Astrocyte (in vitro differentiated cells and primary cell): ENCODE data around the gene MAT2A. TPM values are rescaled to one million over a fixed set of nuclear protein-coding genes. Genes with fewer than 3 reads are reported as not detected.

ENCODE experiments used
- DNase-seq: peaks from one replicate; pipeline ENCODE4 v3.0.0-alpha.2; 2010; ENCODE audit warnings: low read depth
- FAIRE-seq: peaks from 2 replicates; lab custom pipeline; 2011; peaks lifted over from hg19 to GRCh38; lab: Jason Lieb, UNC
- H2AFZ ChIP-seq: 2 replicates; pipeline ENCODE4 v1.6.0; 2012; ENCODE audit warnings: low read depth, low read length, inconsistent platforms
- H3K27ac ChIP-seq: 2 replicates; pipeline ENCODE4 v1.5.1; 2011; ENCODE audit warnings: low read depth, low read length, inconsistent platforms
- H3K27me3 ChIP-seq: 2 replicates; pipeline ENCODE4 v1.6.0; 2011; ENCODE audit warnings: low read length, inconsistent platforms; ENCODE audit not compliant: insufficient read depth
- H3K36me3 ChIP-seq: 2 replicates; pipeline ENCODE4 v1.5.1; 2011; ENCODE audit warnings: low read length, inconsistent platforms; ENCODE audit not compliant: insufficient read depth
- H3K4me1 ChIP-seq: 2 replicates; pipeline ENCODE4 v1.5.1; 2011; ENCODE audit warnings: low read length, inconsistent platforms; ENCODE audit not compliant: insufficient read depth
- H3K4me2 ChIP-seq: 2 replicates; pipeline ENCODE4 v1.6.0; 2012; ENCODE audit warnings: low read length, inconsistent platforms
- H3K4me3 ChIP-seq: 2 replicates; pipeline ENCODE4 v1.5.1; 2011; ENCODE audit warnings: low read depth, mild to moderate bottlenecking, low read length, inconsistent platforms; ENCODE audit not compliant: insufficient read depth
- H3K79me2 ChIP-seq: 2 replicates; pipeline ENCODE4 v1.6.0; 2012; ENCODE audit warnings: mild to moderate bottlenecking, low read length, inconsistent platforms; ENCODE audit not compliant: insufficient read depth
- H3K9ac ChIP-seq: 2 replicates; pipeline ENCODE4 v1.6.0; 2012; ENCODE audit warnings: mild to moderate bottlenecking, low read length, inconsistent platforms
- H3K9me3 ChIP-seq: 2 replicates; pipeline ENCODE4 v1.5.1; 2012; ENCODE audit warnings: low read depth, mild to moderate bottlenecking, low read length, inconsistent platforms; ENCODE audit not compliant: insufficient read depth
- H4K20me1 ChIP-seq: 2 replicates; pipeline ENCODE4 v1.6.0; 2012; ENCODE audit warnings: low read length, inconsistent platforms; ENCODE audit not compliant: insufficient read depth
- H3K27ac Mint-ChIP-seq: one replicate; pipeline ENCODE4 v1.8.0; 2021; ENCODE audit warnings: mild to moderate bottlenecking, mixed read lengths; ENCODE audit not compliant: unreplicated experiment
- H3K27me3 Mint-ChIP-seq: one replicate; pipeline ENCODE4 v1.8.0; 2021; ENCODE audit warnings: low read depth, mixed read lengths; ENCODE audit not compliant: unreplicated experiment
- H3K36me3 Mint-ChIP-seq: one replicate; pipeline ENCODE4 v1.8.0; 2021; ENCODE audit warnings: low read depth, mixed read lengths; ENCODE audit not compliant: unreplicated experiment
- H3K4me1 Mint-ChIP-seq: one replicate; pipeline ENCODE4 v1.8.0; 2021; ENCODE audit warnings: low read depth, mixed read lengths; ENCODE audit not compliant: unreplicated experiment
- H3K4me3 Mint-ChIP-seq: one replicate; pipeline ENCODE4 v1.8.0; 2021; ENCODE audit warnings: mild to moderate bottlenecking, moderate library complexity, mixed read lengths; ENCODE audit not compliant: unreplicated experiment
- H3K9me3 Mint-ChIP-seq: one replicate; pipeline ENCODE4 v1.8.0; 2021; ENCODE audit warnings: mild to moderate bottlenecking, mixed read lengths; ENCODE audit not compliant: unreplicated experiment
- EZH2 ChIP-seq: IDR thresholded peaks from 2 replicates; pipeline ENCODE4 v1.6.1; 2012; ENCODE audit warnings: mild to moderate bottlenecking, low read length, inconsistent platforms; ENCODE audit not compliant: insufficient read depth
- total RNA-seq: library from RNA; stranded (reverse); gene quantifications from 2 replicates; pipeline ENCODE4 v1.2.1, GENCODE V29; 2021
- TF ChIP-seq, protein P1 (sequence below): IDR thresholded peaks from 2 replicates; pipeline ENCODE4 v1.5.1; 2011; ENCODE audit warnings: low read depth, mild to moderate bottlenecking, inconsistent platforms, low read length, moderate library complexity; ENCODE audit not compliant: insufficient read depth

Gene MAT2A
- total RNA-seq, 1 donor from 2014 or later, result 180 TPM

- Mint-ChIP-seq H3K27ac (no peak overlapping the region), H3K9me3 (peaks cover 2% of the 10 kb centered on the region), H3K27me3 (peaks cover 5% of the 10 kb centered on the region), H3K36me3 (no peaks in the 10 kb centered on the region), H3K4me3 (no peak overlapping the region), H3K4me1 (peaks cover 15% of the 10 kb centered on the region)
- no peaks in the 10 kb centered on the region for H3K27me3 ChIP-seq
- H3K4me1 ChIP-seq, result peaks cover 27% of the 10 kb centered on the region
- no peak for TF ChIP-seq EZH2
- TF ChIP-seq, protein P1, sequence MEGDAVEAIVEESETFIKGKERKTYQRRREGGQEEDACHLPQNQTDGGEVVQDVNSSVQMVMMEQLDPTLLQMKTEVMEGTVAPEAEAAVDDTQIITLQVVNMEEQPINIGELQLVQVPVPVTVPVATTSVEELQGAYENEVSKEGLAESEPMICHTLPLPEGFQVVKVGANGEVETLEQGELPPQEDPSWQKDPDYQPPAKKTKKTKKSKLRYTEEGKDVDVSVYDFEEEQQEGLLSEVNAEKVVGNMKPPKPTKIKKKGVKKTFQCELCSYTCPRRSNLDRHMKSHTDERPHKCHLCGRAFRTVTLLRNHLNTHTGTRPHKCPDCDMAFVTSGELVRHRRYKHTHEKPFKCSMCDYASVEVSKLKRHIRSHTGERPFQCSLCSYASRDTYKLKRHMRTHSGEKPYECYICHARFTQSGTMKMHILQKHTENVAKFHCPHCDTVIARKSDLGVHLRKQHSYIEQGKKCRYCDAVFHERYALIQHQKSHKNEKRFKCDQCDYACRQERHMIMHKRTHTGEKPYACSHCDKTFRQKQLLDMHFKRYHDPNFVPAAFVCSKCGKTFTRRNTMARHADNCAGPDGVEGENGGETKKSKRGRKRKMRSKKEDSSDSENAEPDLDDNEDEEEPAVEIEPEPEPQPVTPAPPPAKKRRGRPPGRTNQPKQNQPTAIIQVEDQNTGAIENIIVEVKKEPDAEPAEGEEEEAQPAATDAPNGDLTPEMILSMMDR, result no peak
- no peak overlapping the region for H2AFZ ChIP-seq
- no peaks in the 10 kb centered on the region for H3K9me3 ChIP-seq
- peak overlapping the region; percentile 61 for H3K4me2 ChIP-seq
- no peaks in the 10 kb centered on the region for H4K20me1 ChIP-seq
- no peaks in the 10 kb centered on the region for H3K79me2 ChIP-seq
- peak overlapping the region; percentile 31 for H3K27ac ChIP-seq
- H3K4me3 ChIP-seq, result no peak overlapping the region
- H3K9ac ChIP-seq, result no peak overlapping the region
- H3K36me3 ChIP-seq, result no peaks in the 10 kb centered on the region
- no peak for DNase-seq
- no peak for FAIRE-seq
These were observed 33.3 kb upstream of the MAT2A start for GRCh38 chr2:85505551-85506238.

DNA sequence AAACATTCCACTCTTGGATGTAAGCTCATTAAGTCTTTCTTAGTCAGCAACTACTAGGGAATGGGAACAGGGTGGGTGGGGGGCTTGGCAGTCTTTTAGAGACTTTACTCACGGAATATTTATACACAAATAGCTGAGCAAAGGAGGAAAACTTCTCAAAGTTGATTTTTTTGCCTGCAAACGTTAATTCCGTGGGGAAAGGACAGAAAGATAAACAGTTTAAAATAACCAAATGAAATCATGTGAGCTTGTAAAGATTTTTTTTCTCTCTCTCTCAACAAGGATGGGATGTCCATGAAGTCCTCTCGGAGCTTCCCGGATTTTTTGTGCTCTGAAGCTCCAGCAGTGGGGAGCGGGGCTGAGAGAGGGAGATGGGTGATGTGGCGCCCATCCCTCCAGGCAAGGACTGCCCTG is 32.2 kb upstream of the MAT2A start:
- H3K9me3 ChIP-seq, result no peaks in the 10 kb centered on the region
- H3K36me3 ChIP-seq, result no peaks in the 10 kb centered on the region
- FAIRE-seq, result no peak
- no peak overlapping the region for H3K4me3 ChIP-seq
- Mint-ChIP-seq H3K27me3 (peaks cover 5% of the 10 kb centered on the region), H3K4me1 (peaks cover 15% of the 10 kb centered on the region), H3K9me3 (peaks cover 2% of the 10 kb centered on the region), H3K27ac (no peak overlapping the region), H3K36me3 (no peaks in the 10 kb centered on the region), H3K4me3 (no peak overlapping the region)
- no peaks in the 10 kb centered on the region for H3K27me3 ChIP-seq
- H3K4me2 ChIP-seq, result no peak overlapping the region
- no peak overlapping the region for H3K27ac ChIP-seq
- no peak overlapping the region for H3K9ac ChIP-seq
- no peak overlapping the region for H2AFZ ChIP-seq
- peak; percentile 64 for DNase-seq
- H3K79me2 ChIP-seq, result no peaks in the 10 kb centered on the region
- no peaks in the 10 kb centered on the region for H4K20me1 ChIP-seq
- H3K4me1 ChIP-seq, result peaks cover 27% of the 10 kb centered on the region
- TF ChIP-seq, protein P1, result no peak
- TF ChIP-seq EZH2, result no peak
